GM15510 (cell line): Measurements from ENCODE around the gene ANKDD1B.

Experiments
- POLR2A ChIP-seq: IDR thresholded peaks from 3 replicates; pipeline ENCODE4 v1.6.1; 2011; ENCODE audit warnings: borderline replicate concordance; ENCODE audit not compliant: insufficient read length; ENCODE audit errors: extremely low read depth

Gene ANKDD1B

DNA sequence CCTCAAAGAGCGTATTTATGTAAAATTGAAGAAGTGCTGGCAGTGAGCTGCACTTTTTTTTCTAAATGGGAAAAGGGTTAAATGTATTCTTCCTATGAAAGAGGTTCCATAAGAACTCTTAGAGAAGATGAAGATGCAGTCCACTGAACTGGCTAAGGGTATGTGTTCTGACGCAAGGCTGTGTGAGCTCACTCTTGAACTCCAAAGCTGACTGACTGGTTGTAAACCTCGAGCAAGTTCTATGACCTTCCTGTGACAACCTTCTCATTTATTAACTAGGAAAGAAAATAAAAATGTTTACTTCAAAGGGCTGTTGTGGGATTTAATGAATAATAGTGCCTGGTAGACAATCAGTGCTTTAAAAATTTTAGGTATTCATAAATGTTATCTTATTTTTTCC is 59.3 kb downstream of the ANKDD1B start:
- no peak for TF ChIP-seq POLR2A

DNA sequence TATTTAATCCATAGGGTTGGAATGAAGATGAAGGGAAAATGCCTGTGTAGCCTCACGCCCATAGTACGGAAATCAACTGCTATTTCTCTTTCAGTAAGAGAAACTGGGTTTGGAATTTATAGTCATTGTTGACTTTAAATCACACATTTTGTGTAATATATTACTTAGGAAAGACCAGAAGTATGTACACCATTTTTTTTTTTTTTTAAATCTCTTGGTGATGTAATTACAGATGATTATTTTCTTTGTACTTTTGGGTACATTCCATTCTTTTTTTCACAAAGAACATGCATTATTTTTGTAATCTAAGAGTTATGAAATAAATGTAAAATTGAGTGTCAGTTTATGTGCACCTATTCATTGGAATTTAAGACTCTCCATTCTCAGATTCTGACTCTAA is 60.3 kb downstream of the ANKDD1B start:
- TF ChIP-seq POLR2A, result no peak

DNA sequence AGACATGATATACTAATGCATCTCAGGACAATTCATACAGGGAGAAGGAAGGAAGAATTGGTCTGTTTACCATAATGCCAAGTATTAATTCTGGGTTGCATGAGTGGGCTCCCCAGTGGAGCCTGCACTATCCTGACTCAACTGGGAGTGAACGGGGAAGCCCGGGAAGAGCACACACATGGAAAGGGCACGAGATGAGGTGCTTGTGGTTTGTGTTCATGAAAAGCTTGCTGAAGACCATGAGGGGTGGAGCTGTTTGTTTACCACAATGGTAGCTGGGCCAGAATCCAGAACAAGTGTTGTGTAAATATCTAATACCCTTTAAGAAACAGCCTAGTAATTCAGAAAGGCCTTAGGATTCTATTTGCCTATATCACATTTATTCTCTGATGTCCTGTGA is 61.4 kb downstream of the ANKDD1B start:
- TF ChIP-seq POLR2A, result no peak

DNA sequence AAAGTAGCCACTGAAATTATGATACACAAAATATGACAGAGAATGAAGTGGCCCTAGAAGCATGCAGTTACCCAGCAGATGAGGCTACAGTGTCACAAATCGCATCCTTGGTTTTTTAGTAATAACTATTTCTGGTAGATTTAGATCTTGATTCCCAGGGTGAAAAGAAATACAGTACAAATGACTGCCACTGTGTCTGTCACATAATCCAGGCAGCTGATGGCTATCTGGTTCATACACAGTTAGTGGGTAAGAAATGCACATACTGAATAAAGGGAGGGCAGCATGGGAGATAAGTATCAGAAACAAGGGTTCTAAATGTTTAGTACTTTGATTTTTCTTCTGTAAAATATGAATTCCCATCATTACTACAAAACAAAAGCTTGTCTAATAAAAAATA is 64.5 kb downstream of the ANKDD1B start:
- no peak for TF ChIP-seq POLR2A

DNA sequence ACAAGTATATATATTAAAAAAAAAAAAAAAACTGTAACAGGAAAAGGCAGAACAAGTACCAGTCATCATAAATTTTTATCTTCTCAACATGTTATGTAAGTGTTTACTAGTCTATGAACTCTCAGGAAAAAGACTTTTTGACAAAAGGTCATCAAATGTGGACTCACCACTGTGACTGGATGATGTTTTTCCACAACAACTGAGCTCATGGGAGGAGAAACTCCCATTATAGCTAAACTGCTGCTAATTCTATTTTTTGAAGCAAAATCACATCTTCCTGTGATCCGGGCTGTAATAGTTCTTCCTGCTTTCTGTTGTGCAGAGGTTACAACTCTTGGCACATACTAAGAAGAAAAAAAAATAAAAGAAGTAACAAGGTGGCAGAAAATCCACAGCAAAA is 66.4 kb downstream of the ANKDD1B start:
- TF ChIP-seq POLR2A, result no peak

GRCh38 chr5:75678155-75678554 is 66.9 kb downstream of the ANKDD1B start:
- TF ChIP-seq POLR2A, result no peak

DNA sequence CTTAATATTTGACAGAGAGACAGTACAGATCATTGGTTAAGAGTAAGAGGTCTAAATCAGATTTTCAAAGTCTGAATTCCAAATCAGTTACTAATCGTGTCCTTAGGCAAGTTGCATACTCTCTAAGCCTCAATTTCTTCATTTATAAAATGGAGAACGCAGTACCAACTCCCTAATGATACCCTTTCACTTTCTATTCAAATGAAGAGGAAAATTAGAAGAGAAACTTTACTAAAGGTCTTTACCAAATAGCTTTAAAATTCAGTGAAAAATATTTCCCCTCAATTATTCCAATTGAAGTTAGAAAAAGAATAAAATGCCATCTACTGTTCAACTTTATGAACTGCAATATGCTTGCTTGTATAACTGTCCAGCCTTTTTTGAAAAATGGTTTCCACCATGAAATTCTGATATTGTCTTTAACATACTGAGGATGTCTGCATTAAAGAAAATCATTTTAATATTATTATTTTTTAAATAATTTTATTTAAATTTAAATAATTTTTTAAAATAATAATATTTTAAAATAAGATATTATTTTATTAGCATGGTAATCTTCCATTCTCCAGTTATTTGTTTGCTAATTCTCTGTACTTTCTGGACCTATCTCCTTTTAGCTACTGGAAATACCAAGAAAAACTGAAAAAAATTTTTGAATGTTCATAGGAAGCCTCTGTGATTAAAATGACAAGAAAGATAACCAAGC is 70.0 kb downstream of the ANKDD1B start:
- TF ChIP-seq POLR2A, result no peak

GRCh38 chr5:75685141-75685540 is 73.9 kb downstream of the ANKDD1B start:
- TF ChIP-seq POLR2A, result no peak

DNA sequence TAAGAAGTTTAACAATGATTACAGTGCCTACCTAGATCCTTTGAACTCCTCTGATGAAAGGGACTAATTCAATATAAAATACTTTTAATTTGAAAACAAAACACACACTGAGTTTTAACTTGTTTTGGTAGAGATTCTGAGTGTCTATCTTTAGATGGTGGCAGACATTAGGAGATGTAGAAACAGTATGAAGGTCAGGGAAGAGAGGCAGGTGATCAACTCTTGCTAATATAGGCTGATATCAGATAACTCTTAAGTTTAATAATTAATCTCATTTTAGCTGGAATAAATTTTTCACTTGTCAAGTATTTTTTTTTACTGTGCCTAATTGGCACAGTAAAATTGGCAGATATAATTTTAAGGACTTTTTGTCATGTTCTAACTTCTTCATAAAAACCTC is 75.2 kb downstream of the ANKDD1B start:
- no peak for TF ChIP-seq POLR2A

- TF ChIP-seq POLR2A, result no peak
Measured at GRCh38 chr5:75690669-75691068, 79.4 kb downstream of the ANKDD1B start.

DNA sequence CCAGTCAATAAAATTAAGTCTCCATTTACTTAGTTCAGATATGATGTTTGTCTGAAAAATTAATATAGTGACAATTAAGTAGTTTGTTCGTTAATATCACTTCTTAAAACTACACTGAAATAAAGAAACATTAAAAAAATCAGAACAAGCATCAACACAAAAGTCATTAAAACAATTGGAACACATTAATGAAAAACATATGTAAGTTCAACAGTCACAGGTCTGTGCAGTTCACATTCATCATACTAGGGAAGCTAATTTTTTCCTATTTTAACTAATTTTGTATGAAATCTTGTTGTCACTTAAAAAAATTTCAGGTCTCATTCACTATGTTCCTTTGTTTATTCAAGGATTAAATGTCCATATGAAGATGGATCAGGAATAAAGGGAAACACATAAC is 83.5 kb downstream of the ANKDD1B start:
- TF ChIP-seq POLR2A, result no peak

- TF ChIP-seq POLR2A, result no peak
Measured at GRCh38 chr5:75701856-75702255, 90.6 kb downstream of the ANKDD1B start.

GRCh38 chr5:75706016-75706415 is 94.8 kb downstream of the ANKDD1B start:
- no peak for TF ChIP-seq POLR2A

DNA sequence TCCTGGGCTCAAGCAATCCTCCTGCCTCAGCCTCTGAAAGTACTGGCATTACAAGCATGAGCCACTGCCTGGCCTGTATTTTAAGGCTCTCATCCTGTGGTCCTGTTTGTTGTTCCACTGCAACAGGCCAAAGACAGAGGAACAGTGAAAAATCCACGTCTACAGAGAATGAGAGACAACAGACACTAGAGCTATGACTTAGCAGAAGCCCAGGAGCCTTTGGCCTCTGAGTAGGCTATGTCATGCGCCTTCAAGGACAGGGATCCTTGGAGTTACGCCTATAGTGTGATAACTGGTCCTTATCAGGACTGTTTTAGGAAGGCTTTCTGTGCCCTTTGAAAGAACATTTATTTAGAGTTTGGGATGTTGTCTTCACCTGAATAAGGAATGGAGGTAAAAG is 95.5 kb downstream of the ANKDD1B start:
- TF ChIP-seq POLR2A, result no peak

GRCh38 chr5:75707911-75708509 is 96.8 kb downstream of the ANKDD1B start:
- no peak for TF ChIP-seq POLR2A

GRCh38 chr5:75710637-75711036 is 99.4 kb downstream of the ANKDD1B start:
- TF ChIP-seq POLR2A, result no peak
